Activated CD8-positive, alpha-beta T cell treated with anti-CD3 and anti-CD28 coated beads for 36 hours (primary cell): Measurements from ENCODE around the gene DCD. TPM values are rescaled to one million over a fixed set of nuclear protein-coding genes. Genes with fewer than 3 reads are reported as not detected.
"Not testable (repeated sequence)": the region's sequence is repeated elsewhere in the genome, so short reads cannot be mapped to it uniquely, and the experiment has no call there.

Experiments used
- ATAC-seq: fragments of 200-7000 bp; cut with Tn5 transposase; one replicate; pipeline ENCODE4 v1.10.0; 2021; ENCODE audit warnings: mild to moderate bottlenecking, moderate library complexity
- CTCF ChIA-PET: fragments of 350-600 bp; sonication (Branson Sonifier 250); formaldehyde crosslinking; loops from one replicate; lab custom pipeline; 2021; ENCODE audit warnings: antibody characterized with exemption; lab: Charles Lee
- POLR2A ChIA-PET: fragments of 350-600 bp; sonication (Branson Sonifier 250); formaldehyde crosslinking; loops from one replicate; lab custom pipeline; 2021; ENCODE audit warnings: antibody characterized with exemption; lab: Charles Lee
- DNase-seq: peaks from one replicate; pipeline ENCODE4 v3.0.0-alpha.2; 2020
- H3K27ac Mint-ChIP-seq: one replicate; pipeline ENCODE4 v1.8.0; 2021; ENCODE audit warnings: mild to moderate bottlenecking, mixed read lengths
- H3K27me3 Mint-ChIP-seq: one replicate; pipeline ENCODE4 v1.8.0; 2021; ENCODE audit warnings: mixed read lengths
- H3K36me3 Mint-ChIP-seq: one replicate; pipeline ENCODE4 v1.8.0; 2021; ENCODE audit warnings: low read depth, mixed read lengths
- H3K4me1 Mint-ChIP-seq: one replicate; pipeline ENCODE4 v1.8.0; 2021; ENCODE audit warnings: low read depth, mixed read lengths
- H3K4me3 Mint-ChIP-seq: one replicate; pipeline ENCODE4 v1.8.0; 2021; ENCODE audit warnings: mild to moderate bottlenecking, moderate library complexity, mixed read lengths
- H3K9me3 Mint-ChIP-seq: one replicate; pipeline ENCODE4 v1.8.0; 2021; ENCODE audit warnings: mixed read lengths
- intact Hi-C: fragments of 100-400 bp; cut with micrococcal nuclease; formaldehyde crosslinking; loops from one replicate; pipeline ENCODE4 v1.10.0; 2022
- total RNA-seq, 2 experiments: library from RNA; stranded (reverse); gene quantifications; one replicate each; pipeline ENCODE4 v1.2.3, GENCODE V29; 2021
- TF ChIP-seq, protein P1 (sequence below): fragments of 200-600 bp; IDR thresholded peaks from one replicate; pipeline ENCODE4 v1.8.0; 2022; ENCODE audit warnings: antibody characterized with exemption, mild to moderate bottlenecking

The DCD gene
- total RNA-seq, 2 experiments from 2014 or later, result not detected

DNA sequence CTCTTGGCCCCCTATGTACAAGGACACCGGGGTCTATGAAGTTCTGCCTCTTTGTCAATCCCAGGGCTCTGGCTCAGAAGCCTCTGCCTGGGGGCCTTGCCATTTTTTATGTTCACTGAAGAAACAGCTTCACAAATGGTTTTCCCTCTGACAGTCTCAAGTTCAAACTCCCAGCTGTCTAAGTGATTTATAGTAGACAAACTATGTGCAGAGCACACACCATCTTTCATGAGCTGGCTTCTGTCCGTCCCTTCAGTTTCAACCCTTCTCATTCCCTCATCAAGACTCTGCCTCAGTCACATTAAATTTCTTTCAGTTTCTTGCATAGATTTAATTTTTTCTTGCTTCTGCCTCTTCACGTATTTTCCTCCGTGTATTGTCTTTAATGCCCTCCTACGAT, 2.7 kb upstream of the DCD start:
- H3K4me1 Mint-ChIP-seq, result no peaks in the 10 kb centered on the region
- H3K27me3 Mint-ChIP-seq, result peaks cover 18% of the 10 kb centered on the region
- no peak overlapping the region for H3K4me3 Mint-ChIP-seq
- ATAC-seq (no peak), DNase-seq (no peak)
- no peaks in the 10 kb centered on the region for H3K9me3 Mint-ChIP-seq
- intact Hi-C loops, result no loop called here
- CTCF ChIA-PET, result interaction anchor here (1.6 to 2.7 kb wide), 2 partner anchors 29 to 72 kb away, joined by 3 to 6 read pairs; no protein-coding TSS in a partner anchor
- TF ChIP-seq, protein P1, sequence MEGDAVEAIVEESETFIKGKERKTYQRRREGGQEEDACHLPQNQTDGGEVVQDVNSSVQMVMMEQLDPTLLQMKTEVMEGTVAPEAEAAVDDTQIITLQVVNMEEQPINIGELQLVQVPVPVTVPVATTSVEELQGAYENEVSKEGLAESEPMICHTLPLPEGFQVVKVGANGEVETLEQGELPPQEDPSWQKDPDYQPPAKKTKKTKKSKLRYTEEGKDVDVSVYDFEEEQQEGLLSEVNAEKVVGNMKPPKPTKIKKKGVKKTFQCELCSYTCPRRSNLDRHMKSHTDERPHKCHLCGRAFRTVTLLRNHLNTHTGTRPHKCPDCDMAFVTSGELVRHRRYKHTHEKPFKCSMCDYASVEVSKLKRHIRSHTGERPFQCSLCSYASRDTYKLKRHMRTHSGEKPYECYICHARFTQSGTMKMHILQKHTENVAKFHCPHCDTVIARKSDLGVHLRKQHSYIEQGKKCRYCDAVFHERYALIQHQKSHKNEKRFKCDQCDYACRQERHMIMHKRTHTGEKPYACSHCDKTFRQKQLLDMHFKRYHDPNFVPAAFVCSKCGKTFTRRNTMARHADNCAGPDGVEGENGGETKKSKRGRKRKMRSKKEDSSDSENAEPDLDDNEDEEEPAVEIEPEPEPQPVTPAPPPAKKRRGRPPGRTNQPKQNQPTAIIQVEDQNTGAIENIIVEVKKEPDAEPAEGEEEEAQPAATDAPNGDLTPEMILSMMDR, result no peak
- H3K36me3 Mint-ChIP-seq, result no peaks in the 10 kb centered on the region
- POLR2A ChIA-PET, result no interaction called here
- H3K27ac Mint-ChIP-seq, result no peak overlapping the region

DNA sequence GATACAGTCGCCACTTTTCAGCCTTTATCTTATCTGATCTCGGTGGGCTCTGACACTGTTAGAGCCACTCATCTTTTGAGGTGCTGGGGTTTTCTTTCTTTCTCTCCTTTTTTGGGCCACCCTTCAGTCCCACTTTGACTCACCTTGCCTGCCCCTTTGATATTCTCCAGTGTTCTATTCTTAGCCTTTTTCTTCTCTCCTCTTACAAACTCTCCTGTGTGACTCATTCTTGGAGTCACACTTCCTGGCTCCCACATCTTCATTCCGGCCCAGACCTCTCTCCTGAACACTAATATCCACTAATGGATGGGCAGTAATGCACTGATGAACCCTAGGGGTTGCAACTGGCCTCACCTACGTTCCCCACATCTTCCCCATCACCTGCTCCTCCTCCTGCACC, 2.2 kb upstream of the DCD start:
- ChIA-PET POLR2A (interaction anchor here (0.8 to 1.0 kb wide), 2 partner anchors 20 to 49 kb away, joined by 3 read pairs; no protein-coding TSS in a partner anchor), CTCF (interaction anchor here (1.6 to 3.3 kb wide), 3 partner anchors 8 to 71 kb away, joined by 3 to 20 read pairs (median 6); no protein-coding TSS in a partner anchor)
- Mint-ChIP-seq H3K4me1 (no peaks in the 10 kb centered on the region), H3K4me3 (no peak overlapping the region), H3K27ac (no peak overlapping the region), H3K27me3 (peaks cover 20% of the 10 kb centered on the region), H3K9me3 (no peaks in the 10 kb centered on the region), H3K36me3 (no peaks in the 10 kb centered on the region)
- TF ChIP-seq, protein P1, result no peak
- ATAC-seq (no peak), DNase-seq (no peak)
- intact Hi-C loops, result no loop called here

- CTCF ChIA-PET, result interaction anchor here (1.6 to 3.3 kb wide), 3 partner anchors 8 to 71 kb away, joined by 3 to 20 read pairs (median 6); no protein-coding TSS in a partner anchor
- H3K27ac Mint-ChIP-seq, result no peak overlapping the region
Observed at GRCh38 chr12:54649825-54650224, 1.7 kb upstream of the DCD start.

GRCh38 chr12:54641554-54641953, 6.6 kb downstream of the DCD start:
- DNase-seq (no peak), ATAC-seq (no peak)
- ChIA-PET POLR2A (no interaction called here), CTCF (interaction anchor here (0.9 to 1.7 kb wide), 6 partner anchors 11 to 62 kb away, joined by 3 to 7 read pairs (median 4); no protein-coding TSS in a partner anchor)
- Mint-ChIP-seq H3K27ac (no peak overlapping the region), H3K36me3 (no peaks in the 10 kb centered on the region), H3K9me3 (no peaks in the 10 kb centered on the region), H3K4me1 (no peaks in the 10 kb centered on the region), H3K4me3 (no peak overlapping the region), H3K27me3 (peaks cover 18% of the 10 kb centered on the region)
- intact Hi-C loops, result no loop called here
- TF ChIP-seq, protein P1, result no peak

More at GRCh38 chr12:54649825-54650224, 1.7 kb upstream of the DCD start:
- intact Hi-C loops, result no loop called here
- TF ChIP-seq, protein P1, result no peak
- Mint-ChIP-seq H3K9me3 (no peaks in the 10 kb centered on the region), H3K27me3 (peaks cover 21% of the 10 kb centered on the region), H3K4me3 (no peak overlapping the region), H3K36me3 (no peaks in the 10 kb centered on the region), H3K4me1 (no peaks in the 10 kb centered on the region)
- DNase-seq (no peak), ATAC-seq (no peak)
- POLR2A ChIA-PET, result interaction anchor here (0.8 to 1.0 kb wide), 2 partner anchors 21 to 48 kb away, joined by 3 read pairs; no protein-coding TSS in a partner anchor

- H3K27ac Mint-ChIP-seq, result no peak overlapping the region
- CTCF ChIA-PET, result interaction anchor here (0.9 to 1.7 kb wide), 6 partner anchors 10 to 61 kb away, joined by 3 to 7 read pairs (median 4); no protein-coding TSS in a partner anchor
- POLR2A ChIA-PET, result no interaction called here
- TF ChIP-seq, protein P1, result no peak
- no peak overlapping the region for H3K4me3 Mint-ChIP-seq
- no peaks in the 10 kb centered on the region for H3K36me3 Mint-ChIP-seq
- H3K4me1 Mint-ChIP-seq, result no peaks in the 10 kb centered on the region
- DNase-seq (no peak), ATAC-seq (no peak)
- peaks cover 14% of the 10 kb centered on the region for H3K27me3 Mint-ChIP-seq
- intact Hi-C loops, result no loop called here
- H3K9me3 Mint-ChIP-seq, result no peaks in the 10 kb centered on the region
Observed at GRCh38 chr12:54641089-54641488, 7.1 kb downstream of the DCD start.

GRCh38 chr12:54639112-54639511, 9.1 kb downstream of the DCD start:
- H3K9me3 Mint-ChIP-seq, POLR2A ChIA-PET, intact Hi-C loops, H3K4me1 Mint-ChIP-seq, CTCF ChIA-PET, H3K27me3 Mint-ChIP-seq, H3K4me3 Mint-ChIP-seq, H3K36me3 Mint-ChIP-seq, DNase-seq, ATAC-seq, H3K27ac Mint-ChIP-seq: not testable (repeated sequence)
